Stimulated activated CD8-positive, alpha-beta memory T cell treated with anti-CD3 and anti-CD28 coated beads, Interleukin-15, amount 100 ng/mL, for 1 hour (primary cell): ENCODE data around the gene TDRKH.
"Not testable (repeated sequence)": the region's sequence is repeated elsewhere in the genome, so short reads cannot be mapped to it uniquely, and the experiment has no call there.

Source experiments
- DNase-seq: peaks from one replicate; pipeline ENCODE4 v3.0.0-alpha.2; 2020; ENCODE audit warnings: low read depth

TDRKH gene

GRCh38 chr1:151801846-151802245 is 11.5 kb upstream of the TDRKH start:
- DNase-seq: no peak

DNA sequence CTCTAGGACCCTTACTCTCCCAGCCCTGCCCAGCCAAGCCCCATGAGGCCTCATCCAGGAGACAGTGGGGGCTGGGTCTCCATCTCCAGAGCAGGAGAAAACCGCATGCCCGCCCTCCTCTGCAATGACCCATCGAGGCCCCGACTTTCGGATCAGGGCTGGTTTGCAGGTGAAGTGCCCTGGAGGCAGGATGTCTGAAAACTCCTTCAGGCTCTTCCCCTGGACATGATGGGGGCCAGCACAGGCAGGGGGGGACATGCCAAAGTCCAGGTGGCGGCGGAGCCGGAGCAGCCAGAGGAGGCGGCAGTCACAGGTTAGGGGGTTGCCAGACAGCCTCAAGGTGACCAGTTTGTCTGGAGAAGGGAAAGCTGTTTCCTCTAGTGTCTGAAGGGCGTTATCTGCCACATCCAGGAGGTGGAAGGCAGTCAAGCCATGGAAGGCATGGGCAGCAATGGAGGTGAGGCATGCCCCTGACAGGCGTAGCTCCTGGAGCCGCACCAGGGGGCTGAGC is 11.1 kb upstream of the TDRKH start:
- DNase-seq: no peak

DNA sequence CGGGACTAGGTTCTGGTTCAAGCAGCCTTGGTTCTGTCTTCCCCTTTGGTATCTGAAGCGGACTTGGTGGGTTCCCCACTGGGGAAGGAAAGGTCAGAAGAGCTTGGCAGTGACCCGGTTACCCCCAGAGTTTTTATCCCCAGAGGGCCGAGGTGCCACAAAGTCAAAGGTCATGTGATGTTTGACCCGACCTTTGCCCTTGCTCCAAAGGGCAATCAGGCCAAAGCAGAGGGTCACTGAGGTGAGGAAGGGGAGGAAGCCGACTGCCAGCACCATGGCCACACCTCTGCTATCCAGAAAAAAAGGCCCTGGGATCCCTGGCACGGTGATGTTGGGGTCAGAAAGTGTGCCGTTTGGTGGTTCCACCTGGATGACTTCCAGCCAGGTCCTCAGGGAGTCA is 10.5 kb upstream of the TDRKH start:
- DNase-seq: no peak

GRCh38 chr1:151799179-151800022 is 9.1 kb upstream of the TDRKH start:
- no peak for DNase-seq

DNA sequence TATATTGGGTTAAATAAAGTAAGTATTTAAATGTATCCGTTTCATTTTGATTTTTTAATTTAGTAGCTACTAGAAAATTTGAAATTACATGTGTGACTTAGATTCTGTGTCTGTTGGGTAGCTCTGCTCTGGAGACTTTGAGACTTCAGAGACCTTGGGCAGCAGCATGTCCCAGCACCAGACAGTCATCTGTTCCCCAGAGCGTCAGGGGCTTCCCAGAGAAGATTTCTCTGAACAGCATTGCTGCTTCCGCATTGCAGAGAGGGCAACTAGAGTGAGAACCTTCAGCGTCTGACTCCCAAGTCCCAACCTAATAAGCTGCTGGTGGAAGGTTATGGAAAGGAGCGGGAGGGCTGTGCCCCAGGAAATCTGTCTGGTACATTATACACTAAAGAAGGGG is 8.3 kb upstream of the TDRKH start:
- DNase-seq: no peak

DNA sequence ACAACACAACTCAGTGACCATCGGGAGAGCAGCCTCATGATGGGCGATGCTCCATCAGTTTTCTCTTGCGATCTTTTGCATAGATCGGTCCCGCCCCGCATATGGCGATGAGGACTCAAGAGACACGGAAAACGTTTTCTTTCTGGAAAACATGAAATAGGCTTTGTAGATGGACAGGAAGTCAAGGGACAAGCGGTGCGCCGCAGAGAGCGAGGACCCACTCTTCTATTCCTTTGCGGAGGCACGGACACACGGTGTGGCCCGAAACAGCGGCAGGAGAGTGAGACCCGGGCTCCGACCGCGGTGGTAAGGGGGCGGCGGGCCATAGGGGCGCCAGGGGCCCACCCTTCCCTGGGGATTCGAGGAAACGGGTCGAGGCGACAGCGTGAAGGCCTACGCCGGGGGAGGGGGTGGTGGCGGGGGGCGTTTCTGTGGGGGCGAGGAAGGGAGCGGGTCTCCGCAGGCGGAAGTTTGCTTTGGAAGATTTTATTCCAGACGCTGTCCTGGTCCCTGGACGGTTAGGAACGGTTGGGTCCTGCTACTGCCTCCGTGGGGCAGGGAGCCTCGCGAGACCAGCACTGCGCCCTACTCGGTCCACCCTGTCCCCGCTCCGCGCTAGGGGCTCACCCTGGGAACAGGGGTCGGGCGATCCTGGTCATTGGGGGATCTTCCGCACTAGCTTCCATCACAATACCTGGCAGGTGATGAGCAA is 796 bp upstream of the TDRKH start:
- DNase-seq: no peak

- no peak for DNase-seq
Measured at GRCh38 chr1:151787689-151788088, 2.6 kb downstream of the TDRKH start.

DNA sequence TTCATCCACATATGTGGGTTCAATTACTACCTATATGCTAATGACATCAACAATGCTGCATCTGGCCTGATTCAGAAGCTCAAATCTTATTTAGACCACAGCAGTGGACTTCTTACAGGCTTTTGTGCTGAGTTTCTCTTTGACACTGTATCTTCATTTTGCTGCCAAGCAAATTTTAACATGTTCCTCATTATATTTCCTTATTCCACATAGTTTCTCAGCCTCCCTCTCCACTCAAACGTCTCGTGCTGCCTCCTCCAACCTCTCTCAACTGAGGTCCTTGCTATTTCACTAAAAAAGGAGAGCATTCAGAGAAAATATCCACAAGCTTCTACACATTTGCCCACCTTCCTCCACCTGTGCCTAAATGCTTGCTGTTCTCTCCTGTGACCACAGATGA is 6.5 kb downstream of the TDRKH start:
- DNase-seq: no peak

GRCh38 chr1:151782741-151783140 is 7.6 kb downstream of the TDRKH start:
- DNase-seq: no peak

- not testable (repeated sequence) for DNase-seq
Measured at GRCh38 chr1:151782026-151782425, 8.3 kb downstream of the TDRKH start.

GRCh38 chr1:151780736-151781135 is 9.6 kb downstream of the TDRKH start:
- DNase-seq: not testable (repeated sequence)

DNA sequence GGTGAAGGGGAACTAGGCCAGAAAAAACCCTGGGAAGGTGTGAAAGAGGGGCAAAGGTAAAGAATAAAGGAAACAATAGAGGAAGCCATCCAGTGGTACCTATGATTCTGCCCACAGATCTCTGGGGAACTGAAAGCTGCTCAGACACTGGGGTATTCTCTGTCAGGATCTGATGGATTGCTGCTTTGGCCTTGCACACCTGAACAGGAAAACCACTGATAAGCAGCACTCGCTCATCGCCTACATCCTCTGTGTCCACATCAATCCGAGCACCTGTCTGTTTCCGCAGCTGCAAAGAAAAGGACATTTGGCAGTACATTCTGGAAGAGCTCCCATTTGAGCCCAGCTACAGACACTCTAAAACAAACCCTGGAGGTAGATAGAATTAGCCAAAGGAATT is 10.4 kb downstream of the TDRKH start:
- DNase-seq: no peak

DNA sequence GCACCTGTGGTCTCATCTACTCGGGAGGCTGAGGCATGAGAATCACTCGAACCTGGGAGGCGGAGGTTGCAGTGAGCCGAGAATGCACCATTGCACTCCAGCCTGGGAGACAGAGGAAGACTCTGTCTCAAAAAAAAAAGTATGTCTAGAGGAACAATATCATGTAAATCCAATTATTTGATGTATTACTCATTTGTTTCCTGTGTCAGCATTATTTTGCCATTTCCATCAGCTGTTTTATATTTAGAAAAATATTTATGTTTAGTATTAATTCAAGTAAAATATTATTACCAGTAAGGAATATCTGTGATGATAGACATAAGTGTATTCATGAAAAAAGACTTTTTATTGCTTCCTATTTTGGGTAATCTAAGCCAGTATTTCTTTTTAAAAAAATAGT is 13.0 kb downstream of the TDRKH start:
- no peak for DNase-seq

DNA sequence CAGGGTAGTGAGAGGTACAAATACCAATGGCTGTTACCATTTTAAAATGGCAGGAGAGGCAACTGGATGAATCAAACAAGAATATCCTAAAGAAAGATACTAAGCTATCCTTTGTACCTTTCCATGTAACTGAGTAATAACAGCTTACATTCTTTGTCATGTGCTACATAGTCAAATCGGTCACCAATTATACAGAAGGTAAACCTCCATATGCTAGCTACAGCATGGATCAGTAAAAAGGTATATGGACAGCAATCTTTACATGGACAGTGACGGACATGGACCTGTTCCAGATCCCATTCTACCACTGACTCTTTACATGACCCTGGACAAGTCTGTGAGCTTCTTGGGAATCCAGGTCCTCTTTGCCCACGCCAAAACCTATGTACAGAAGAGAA is 13.6 kb downstream of the TDRKH start:
- DNase-seq: no peak

GRCh38 chr1:151775894-151776664 is 14.2 kb downstream of the TDRKH start:
- DNase-seq: no peak

- DNase-seq: no peak
Measured at GRCh38 chr1:151774256-151774922, 15.9 kb downstream of the TDRKH start.

- DNase-seq: no peak
Measured at GRCh38 chr1:151773702-151774101, 16.6 kb downstream of the TDRKH start.

DNA sequence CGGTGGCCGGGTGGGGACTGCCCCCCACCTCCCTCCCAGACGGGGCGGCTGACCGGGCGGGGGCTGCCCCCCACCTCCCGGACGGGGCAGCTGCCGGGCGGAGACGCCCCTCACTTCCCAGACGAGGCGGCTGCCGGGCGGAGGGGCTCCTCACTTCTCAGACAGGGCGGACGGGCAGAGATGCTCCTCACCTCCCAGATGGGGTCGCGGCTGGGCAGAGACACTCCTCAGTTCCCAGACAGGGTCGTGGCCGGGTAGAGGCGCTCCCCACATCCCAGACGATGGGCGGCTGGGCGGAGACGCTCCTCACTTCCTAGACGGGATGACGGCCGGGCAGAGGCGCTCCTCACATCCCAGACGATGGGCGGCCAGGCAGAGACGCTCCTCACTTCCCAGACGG is 21.0 kb downstream of the TDRKH start:
- not testable (repeated sequence) for DNase-seq

DNA sequence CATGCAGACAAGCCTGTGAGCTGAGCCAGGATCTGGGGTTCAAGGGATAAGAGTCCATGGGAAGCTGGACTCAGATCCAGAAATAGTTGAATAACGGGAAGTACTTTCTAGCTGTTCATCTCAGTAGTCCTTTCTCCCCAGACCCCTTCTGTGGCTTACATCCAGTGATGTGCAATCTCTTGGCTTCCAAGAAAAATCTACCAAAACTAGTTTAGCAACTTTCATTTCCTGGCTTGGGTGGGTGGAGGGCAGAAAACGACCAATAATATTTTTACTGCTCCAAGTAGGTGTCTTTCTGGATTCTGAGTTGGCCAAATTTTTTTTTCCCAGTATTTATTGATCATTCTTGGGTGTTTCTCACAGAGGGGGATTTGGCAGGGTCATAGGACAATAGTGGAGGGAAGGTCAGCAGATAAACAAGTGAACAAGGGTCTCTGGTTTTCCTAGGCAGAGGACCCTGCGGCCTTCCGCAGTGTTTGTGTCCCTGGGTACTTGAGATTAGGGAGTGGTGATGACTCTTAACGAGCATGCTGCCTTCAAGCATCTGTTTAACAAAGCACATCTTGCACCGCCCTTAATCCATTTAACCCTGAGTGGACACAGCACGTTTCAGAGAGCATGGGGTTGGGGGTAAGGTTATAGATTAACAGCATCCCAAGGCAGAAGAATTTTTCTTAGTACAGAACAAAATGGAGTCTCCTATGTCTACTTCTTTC is 21.8 kb downstream of the TDRKH start:
- not testable (repeated sequence) for DNase-seq

- DNase-seq: no peak
Measured at GRCh38 chr1:151763990-151764389, 26.3 kb downstream of the TDRKH start.
